Transverse colon (tissue), 4 donors: Measurements from ENCODE around the gene SPATA31E1.
"Not testable (repeated sequence)": the region's sequence is repeated elsewhere in the genome, so short reads cannot be mapped to it uniquely, and the experiment has no call there.

ENCODE experiments used
- EP300 ChIP-seq: sonication (generic); formaldehyde crosslinking; IDR thresholded peaks from one replicate; pipeline ENCODE4 v1.6.1; 2017; ENCODE audit warnings: antibody characterized with exemption, low read depth
- POLR2A ChIP-seq: fragments of 450-650 bp; IDR thresholded peaks from one replicate; pipeline ENCODE4 v1.6.1; 2016; ENCODE audit warnings: antibody characterized with exemption, mild to moderate bottlenecking, moderate library complexity
- POLR2AphosphoS5 ChIP-seq, 3 donors: sonication (generic); formaldehyde crosslinking; IDR thresholded peaks; one replicate each; pipeline ENCODE4 v1.6.1; 2016; ENCODE audit warnings: antibody characterized with exemption in 3 of 3
- TF ChIP-seq, protein P1 (sequence below), 5 experiments: fragments of 200-600 bp in 3 of 5; fragments of 450-650 bp in 2 of 5; sonication (generic) in 3 of 5; IDR thresholded peaks; 1 replicate in 2 of 5; 2 replicates in 3 of 5; pipeline ENCODE4 v1.5.1; 2016 to 2017; ENCODE audit warnings: antibody characterized with exemption in 5 of 5, inconsistent platforms in 3 of 5, mild to moderate bottlenecking in 2 of 5, moderate library complexity in 1 of 5

DNA sequence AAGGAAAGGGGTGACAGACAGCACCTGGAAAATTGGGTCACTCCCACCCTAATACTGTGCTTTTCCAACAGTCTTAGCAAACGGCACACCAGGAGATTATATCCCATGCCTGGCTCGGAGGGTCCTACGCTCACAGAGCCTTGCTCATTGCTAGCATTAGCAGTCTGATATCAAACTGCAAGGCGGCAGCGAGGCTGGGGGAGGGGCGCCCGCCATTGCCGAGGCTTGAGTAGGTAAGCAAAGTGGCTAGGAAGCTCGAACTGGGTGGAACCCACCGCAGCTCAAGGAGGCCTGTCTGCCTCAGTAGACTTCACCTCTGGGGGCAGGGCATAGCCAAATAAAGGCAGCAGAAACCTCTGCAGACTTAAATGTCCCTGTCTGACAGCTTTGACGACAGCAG, 19.7 kb downstream of the SPATA31E1 start:
- not testable (repeated sequence) for TF ChIP-seq POLR2AphosphoS5 (IDR thresholded peaks at IDR 0.05); POLR2A; EP300
- TF ChIP-seq, protein P1, sequence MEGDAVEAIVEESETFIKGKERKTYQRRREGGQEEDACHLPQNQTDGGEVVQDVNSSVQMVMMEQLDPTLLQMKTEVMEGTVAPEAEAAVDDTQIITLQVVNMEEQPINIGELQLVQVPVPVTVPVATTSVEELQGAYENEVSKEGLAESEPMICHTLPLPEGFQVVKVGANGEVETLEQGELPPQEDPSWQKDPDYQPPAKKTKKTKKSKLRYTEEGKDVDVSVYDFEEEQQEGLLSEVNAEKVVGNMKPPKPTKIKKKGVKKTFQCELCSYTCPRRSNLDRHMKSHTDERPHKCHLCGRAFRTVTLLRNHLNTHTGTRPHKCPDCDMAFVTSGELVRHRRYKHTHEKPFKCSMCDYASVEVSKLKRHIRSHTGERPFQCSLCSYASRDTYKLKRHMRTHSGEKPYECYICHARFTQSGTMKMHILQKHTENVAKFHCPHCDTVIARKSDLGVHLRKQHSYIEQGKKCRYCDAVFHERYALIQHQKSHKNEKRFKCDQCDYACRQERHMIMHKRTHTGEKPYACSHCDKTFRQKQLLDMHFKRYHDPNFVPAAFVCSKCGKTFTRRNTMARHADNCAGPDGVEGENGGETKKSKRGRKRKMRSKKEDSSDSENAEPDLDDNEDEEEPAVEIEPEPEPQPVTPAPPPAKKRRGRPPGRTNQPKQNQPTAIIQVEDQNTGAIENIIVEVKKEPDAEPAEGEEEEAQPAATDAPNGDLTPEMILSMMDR (IDR thresholded peaks at IDR 0.05) = not testable (repeated sequence)
